ENCODE measurements around the gene QSOX2. TPM values are rescaled to one million over a fixed set of nuclear protein-coding genes. Genes with fewer than 3 reads are reported as not detected.

Gene QSOX2
- 10 to 100 TPM in 1 of 4 donors, 1 to 10 TPM in 3; 1.4 to 11.0 (median 4.3) TPM for polyA plus RNA-seq
- long read RNA-seq, donor 1, full-length matches to known transcripts, result 1 of 1 reads
- long read RNA-seq, donor 1, partial matches to known transcripts, result 0 of 1 reads
- long read RNA-seq, donor 1, other reads (novel, unspliced or antisense), result 0 of 1 reads
- long read RNA-seq, donor 2, result 0 reads
- long read RNA-seq, donor 3, result 0 reads
- long read RNA-seq, donor 4, result 0 reads
- long read RNA-seq, donor 5, result 0 reads
- long read RNA-seq, donor 6, full-length matches to known transcripts, result 1 of 1 reads
- long read RNA-seq, donor 6, partial matches to known transcripts, result 0 of 1 reads
- long read RNA-seq, donor 6, other reads (novel, unspliced or antisense), result 0 of 1 reads
- long read RNA-seq, donor 7, result 0 reads
- long read RNA-seq, donor 8, result 0 reads
- long read RNA-seq, donor 9, result 0 reads
- long read RNA-seq, donor 10, result 0 reads

GRCh38 chr9:136245219-136246150 lies at the start of gene QSOX2:
TSS of gene QSOX2 (minus strand) at chr9:136245812. CDS start at chr9:136245803, 9 bp downstream.
- DNase-seq (peak; percentile 68 to 89), FAIRE-seq (no peak)
- Histone ChIP-seq H3K27me3 (ENCODE audit: control insufficient read depth in 3 of 3, insufficient read depth in 3 of 3, low read length in 3 of 3) (peaks cover 0 to 36% (median 0%) of the 10 kb centered on the region in 3 donors), H3K4me3 (ENCODE audit: low read depth in 1 of 3, low read length in 3 of 3) (peak within 1 kb of the TSS; percentile 57 to 90 (median 60)), H3K4me1 (ENCODE audit: control insufficient read depth in 3 of 3, insufficient read depth in 2 of 3, low read depth in 1 of 3, low read length in 2 of 3) (peaks cover 3 to 16% (median 3%) of the 10 kb centered on the region in 3 donors), H3K9me3 (ENCODE audit: control insufficient read depth in 2 of 2, insufficient read depth in 1 of 2, low read depth in 1 of 2, low read length in 1 of 2) (peaks cover 0 to 3% of the 10 kb centered on the region in 2 donors), H3K36me3 (ENCODE audit: control insufficient read depth in 3 of 3, insufficient read depth in 2 of 3, low read depth in 1 of 3, low read length in 3 of 3) (peaks cover 0 to 21% (median 0%) of the 10 kb centered on the region in 3 donors), H3K27ac (ENCODE audit: low read depth in 1 of 3, low read length in 2 of 3) (no peak within 1 kb of the TSS)
- 1% methylated on average over 53 to 112 of the region's 112 CpGs for WGBS, 3 donors

GRCh38 chr9:136295055-136295454 lies 49.4 kb upstream of the QSOX2 start:
- FAIRE-seq (no peak), DNase-seq (no peak)
- WGBS, 3 donors, result 90 to 93% (median 92%) methylated on average over 16 of the region's 16 CpGs
- peaks cover 0 to 10% (median 0%) of the 10 kb centered on the region in 3 donors for H3K4me1 ChIP-seq (ENCODE audit: control insufficient read depth in 3 of 3, insufficient read depth in 2 of 3, low read depth in 1 of 3, low read length in 2 of 3)
- H3K4me3 ChIP-seq (ENCODE audit: low read depth in 1 of 3, low read length in 3 of 3), result no peak overlapping the region
- no peaks in the 10 kb centered on the region for H3K9me3 ChIP-seq (ENCODE audit: control insufficient read depth in 2 of 2, insufficient read depth in 1 of 2, low read depth in 1 of 2, low read length in 1 of 2)
- H3K27me3 ChIP-seq (ENCODE audit: control insufficient read depth in 3 of 3, insufficient read depth in 3 of 3, low read length in 3 of 3), result no peaks in the 10 kb centered on the region
- H3K36me3 ChIP-seq (ENCODE audit: control insufficient read depth in 3 of 3, insufficient read depth in 2 of 3, low read depth in 1 of 3, low read length in 3 of 3), result no peaks in the 10 kb centered on the region
- H3K27ac ChIP-seq (ENCODE audit: low read depth in 1 of 3, low read length in 2 of 3), result no peak overlapping the region

GRCh38 chr9:136294437-136294836 lies 48.8 kb upstream of the QSOX2 start:
- Histone ChIP-seq H3K36me3 (ENCODE audit: control insufficient read depth in 3 of 3, insufficient read depth in 2 of 3, low read depth in 1 of 3, low read length in 3 of 3) (no peaks in the 10 kb centered on the region), H3K4me1 (ENCODE audit: control insufficient read depth in 3 of 3, insufficient read depth in 2 of 3, low read depth in 1 of 3, low read length in 2 of 3) (peaks cover 0 to 10% (median 0%) of the 10 kb centered on the region in 3 donors), H3K27me3 (ENCODE audit: control insufficient read depth in 3 of 3, insufficient read depth in 3 of 3, low read length in 3 of 3) (no peaks in the 10 kb centered on the region), H3K27ac (ENCODE audit: low read depth in 1 of 3, low read length in 2 of 3) (no peak overlapping the region), H3K4me3 (ENCODE audit: low read depth in 1 of 3, low read length in 3 of 3) (no peak overlapping the region), H3K9me3 (ENCODE audit: control insufficient read depth in 2 of 2, insufficient read depth in 1 of 2, low read depth in 1 of 2, low read length in 1 of 2) (no peaks in the 10 kb centered on the region)
- DNase-seq, result no peak
- 73 to 83% (median 82%) methylated on average over 5 of the region's 5 CpGs for WGBS, 3 donors
- no peak for FAIRE-seq

GRCh38 chr9:136293476-136294077 lies 48.0 kb upstream of the QSOX2 start:
- H3K4me3 ChIP-seq (ENCODE audit: low read depth in 1 of 3, low read length in 3 of 3), result no peak overlapping the region
- H3K27me3 ChIP-seq (ENCODE audit: control insufficient read depth in 3 of 3, insufficient read depth in 3 of 3, low read length in 3 of 3), result no peaks in the 10 kb centered on the region
- DNase-seq (no peak), FAIRE-seq (no peak)
- H3K4me1 ChIP-seq (ENCODE audit: control insufficient read depth in 3 of 3, insufficient read depth in 2 of 3, low read depth in 1 of 3, low read length in 2 of 3), result peaks cover 0 to 10% (median 0%) of the 10 kb centered on the region in 3 donors
- no peaks in the 10 kb centered on the region for H3K36me3 ChIP-seq (ENCODE audit: control insufficient read depth in 3 of 3, insufficient read depth in 2 of 3, low read depth in 1 of 3, low read length in 3 of 3)
- H3K27ac ChIP-seq (ENCODE audit: low read depth in 1 of 3, low read length in 2 of 3), result no peak overlapping the region
- no peaks in the 10 kb centered on the region for H3K9me3 ChIP-seq (ENCODE audit: control insufficient read depth in 2 of 2, insufficient read depth in 1 of 2, low read depth in 1 of 2, low read length in 1 of 2)
- WGBS, 3 donors, result 81 to 84% (median 83%) methylated on average over 14 of the region's 14 CpGs

- no peak overlapping the region for H3K4me3 ChIP-seq (ENCODE audit: low read depth in 1 of 3, low read length in 3 of 3)
- peaks cover 0 to 10% (median 0%) of the 10 kb centered on the region in 3 donors for H3K4me1 ChIP-seq (ENCODE audit: control insufficient read depth in 3 of 3, insufficient read depth in 2 of 3, low read depth in 1 of 3, low read length in 2 of 3)
- 61 to 80% (median 66%) methylated on average over 28 to 34 of the region's 34 CpGs for WGBS, 3 donors
- H3K27me3 ChIP-seq (ENCODE audit: control insufficient read depth in 3 of 3, insufficient read depth in 3 of 3, low read length in 3 of 3), result no peaks in the 10 kb centered on the region
- H3K9me3 ChIP-seq (ENCODE audit: control insufficient read depth in 2 of 2, insufficient read depth in 1 of 2, low read depth in 1 of 2, low read length in 1 of 2), result no peaks in the 10 kb centered on the region
- H3K27ac ChIP-seq (ENCODE audit: low read depth in 1 of 3, low read length in 2 of 3), result no peak overlapping the region
- H3K36me3 ChIP-seq (ENCODE audit: control insufficient read depth in 3 of 3, insufficient read depth in 2 of 3, low read depth in 1 of 3, low read length in 3 of 3), result no peaks in the 10 kb centered on the region
- FAIRE-seq, result no peak
- DNase-seq, result no peak
Observed at GRCh38 chr9:136292591-136293448, 47.2 kb upstream of the QSOX2 start.

- no peaks in the 10 kb centered on the region for H3K27me3 ChIP-seq (ENCODE audit: control insufficient read depth in 3 of 3, insufficient read depth in 3 of 3, low read length in 3 of 3)
- H3K36me3 ChIP-seq (ENCODE audit: control insufficient read depth in 3 of 3, insufficient read depth in 2 of 3, low read depth in 1 of 3, low read length in 3 of 3), result no peaks in the 10 kb centered on the region
- no peak overlapping the region for H3K4me3 ChIP-seq (ENCODE audit: low read depth in 1 of 3, low read length in 3 of 3)
- FAIRE-seq (no peak), DNase-seq (no peak)
- WGBS, 3 donors, result 72 to 81% (median 80%) methylated on average over 18 to 19 of the region's 19 CpGs
- H3K4me1 ChIP-seq (ENCODE audit: control insufficient read depth in 3 of 3, insufficient read depth in 2 of 3, low read depth in 1 of 3, low read length in 2 of 3), result peaks cover 0 to 9% (median 0%) of the 10 kb centered on the region in 3 donors
- no peak overlapping the region for H3K27ac ChIP-seq (ENCODE audit: low read depth in 1 of 3, low read length in 2 of 3)
- H3K9me3 ChIP-seq (ENCODE audit: control insufficient read depth in 2 of 2, insufficient read depth in 1 of 2, low read depth in 1 of 2, low read length in 1 of 2), result no peaks in the 10 kb centered on the region
Observed at GRCh38 chr9:136292026-136292538, 46.5 kb upstream of the QSOX2 start.

GRCh38 chr9:136291306-136292025 lies 45.9 kb upstream of the QSOX2 start:
- peaks cover 0 to 4% (median 0%) of the 10 kb centered on the region in 3 donors for H3K27me3 ChIP-seq (ENCODE audit: control insufficient read depth in 3 of 3, insufficient read depth in 3 of 3, low read length in 3 of 3)
- no peak overlapping the region for H3K4me3 ChIP-seq (ENCODE audit: low read depth in 1 of 3, low read length in 3 of 3)
- H3K27ac ChIP-seq (ENCODE audit: low read depth in 1 of 3, low read length in 2 of 3), result no peak overlapping the region
- WGBS, 3 donors, result 67 to 82% (median 80%) methylated on average over 18 to 22 of the region's 22 CpGs
- peaks cover 0 to 4% (median 0%) of the 10 kb centered on the region in 3 donors for H3K4me1 ChIP-seq (ENCODE audit: control insufficient read depth in 3 of 3, insufficient read depth in 2 of 3, low read depth in 1 of 3, low read length in 2 of 3)
- H3K36me3 ChIP-seq (ENCODE audit: control insufficient read depth in 3 of 3, insufficient read depth in 2 of 3, low read depth in 1 of 3, low read length in 3 of 3), result no peaks in the 10 kb centered on the region
- DNase-seq (no peak), FAIRE-seq (no peak)
- no peaks in the 10 kb centered on the region for H3K9me3 ChIP-seq (ENCODE audit: control insufficient read depth in 2 of 2, insufficient read depth in 1 of 2, low read depth in 1 of 2, low read length in 1 of 2)

All from small intestine (tissue), 16 donors.